ENCODE results near the gene KATNAL1. TPM values are rescaled to one million over a fixed set of nuclear protein-coding genes. Genes with fewer than 3 reads are reported as not detected.

The KATNAL1 gene
- total and polyA plus RNA-seq, 10 of the 15 experiments (the other 5 are each of a cell fraction or from before 2014, with no cell fraction given), result 6.5 to 18.7 (median 11.7) TPM

DNA sequence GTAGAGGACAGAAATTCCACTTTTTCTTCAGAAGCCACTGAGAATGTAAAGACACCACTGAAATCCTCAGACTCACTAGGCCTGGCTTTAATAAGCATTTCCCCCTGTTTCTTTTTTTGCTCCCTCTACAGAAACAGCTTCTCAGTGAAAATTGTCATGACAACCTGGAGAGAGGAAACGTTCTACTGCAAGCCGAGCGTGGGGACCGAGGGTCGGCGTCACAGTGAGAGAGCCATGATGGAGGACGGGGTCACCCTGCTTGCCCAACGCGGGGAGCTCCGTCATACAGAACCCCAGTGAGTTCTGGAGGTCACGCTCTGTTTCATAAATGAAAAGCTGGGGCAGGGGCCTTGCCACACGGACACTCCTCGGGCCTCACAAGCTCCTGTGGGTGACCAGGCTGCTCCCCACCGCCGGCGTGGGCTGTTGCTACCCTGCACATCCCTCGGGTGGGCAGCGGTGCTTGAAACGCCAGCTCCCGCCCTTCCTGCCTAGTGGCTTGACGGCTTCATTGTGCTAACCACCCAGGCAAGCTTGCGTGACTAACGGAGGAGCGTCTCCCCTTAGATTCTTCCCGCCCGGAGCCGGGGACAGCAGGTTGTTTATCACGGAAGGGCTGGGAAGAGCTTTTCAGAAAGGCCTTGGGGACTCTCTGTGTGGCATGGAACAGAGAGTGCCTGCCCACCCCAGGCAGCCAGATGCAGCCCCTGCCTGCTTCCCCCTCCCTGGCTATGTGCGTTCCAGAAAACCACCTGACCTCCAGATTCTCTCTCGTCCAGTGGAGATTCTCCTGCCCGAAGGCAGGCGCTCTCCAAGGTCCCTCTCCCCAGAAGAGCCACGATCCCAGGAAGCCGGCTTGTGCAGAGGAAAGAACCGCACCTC is 153.6 kb downstream of the KATNAL1 start:
- ChIA-PET POLR2A (no interaction called here), RAD21 (ENCODE audit: unreplicated experiment) (interaction anchor here (0.7 to 1.3 kb wide), 2 partner anchors 20 to 22 kb away, joined by 3 read pairs; no protein-coding TSS in a partner anchor), SMC1A (ENCODE audit: uncharacterized antibody, unreplicated experiment) (interaction anchor here (1.2 to 6.5 kb wide), 2 partner anchors 9 to 22 kb away, joined by 3 to 91 read pairs; no protein-coding TSS in a partner anchor), CTCF (interaction anchor here (3.2 kb wide), 1 partner anchor 21 kb away, joined by 12 read pairs; no protein-coding TSS in a partner anchor)
- Histone ChIP-seq H3K4me3 (no peak overlapping the region), H3K79me2 (ENCODE audit: control insufficient read depth, insufficient read depth, low read length) (no peaks in the 10 kb centered on the region), H3K27me3 (replicated peaks in 1 of 2; ENCODE audit: control insufficient read depth in 2 of 2, insufficient read depth in 2 of 2, low read length in 1 of 2) (no peaks in the 10 kb centered on the region), H2AFZ (ENCODE audit: control insufficient read depth, low read depth, low read length) (no peak overlapping the region), H4K20me1 (ENCODE audit: control insufficient read depth, insufficient read depth) (no peaks in the 10 kb centered on the region), H3K27ac (ENCODE audit: control insufficient read depth, insufficient read depth) (no peak overlapping the region), H3K9me3 (replicated peaks; ENCODE audit: control insufficient read depth, insufficient read depth, low read length) (no peaks in the 10 kb centered on the region), H3K9ac (ENCODE audit: control insufficient read depth, insufficient read depth, low read length) (no peak overlapping the region), H3K36me3 (ENCODE audit: control insufficient read depth in 2 of 2, insufficient read depth in 2 of 2, low read length in 1 of 2) (no peaks in the 10 kb centered on the region), H3K4me1 (ENCODE audit: control insufficient read depth, insufficient read depth, low read length) (peaks cover 22% of the 10 kb centered on the region), H3K4me2 (ENCODE audit: control insufficient read depth, insufficient read depth) (no peak overlapping the region)
- TF ChIP-seq, protein P1, sequence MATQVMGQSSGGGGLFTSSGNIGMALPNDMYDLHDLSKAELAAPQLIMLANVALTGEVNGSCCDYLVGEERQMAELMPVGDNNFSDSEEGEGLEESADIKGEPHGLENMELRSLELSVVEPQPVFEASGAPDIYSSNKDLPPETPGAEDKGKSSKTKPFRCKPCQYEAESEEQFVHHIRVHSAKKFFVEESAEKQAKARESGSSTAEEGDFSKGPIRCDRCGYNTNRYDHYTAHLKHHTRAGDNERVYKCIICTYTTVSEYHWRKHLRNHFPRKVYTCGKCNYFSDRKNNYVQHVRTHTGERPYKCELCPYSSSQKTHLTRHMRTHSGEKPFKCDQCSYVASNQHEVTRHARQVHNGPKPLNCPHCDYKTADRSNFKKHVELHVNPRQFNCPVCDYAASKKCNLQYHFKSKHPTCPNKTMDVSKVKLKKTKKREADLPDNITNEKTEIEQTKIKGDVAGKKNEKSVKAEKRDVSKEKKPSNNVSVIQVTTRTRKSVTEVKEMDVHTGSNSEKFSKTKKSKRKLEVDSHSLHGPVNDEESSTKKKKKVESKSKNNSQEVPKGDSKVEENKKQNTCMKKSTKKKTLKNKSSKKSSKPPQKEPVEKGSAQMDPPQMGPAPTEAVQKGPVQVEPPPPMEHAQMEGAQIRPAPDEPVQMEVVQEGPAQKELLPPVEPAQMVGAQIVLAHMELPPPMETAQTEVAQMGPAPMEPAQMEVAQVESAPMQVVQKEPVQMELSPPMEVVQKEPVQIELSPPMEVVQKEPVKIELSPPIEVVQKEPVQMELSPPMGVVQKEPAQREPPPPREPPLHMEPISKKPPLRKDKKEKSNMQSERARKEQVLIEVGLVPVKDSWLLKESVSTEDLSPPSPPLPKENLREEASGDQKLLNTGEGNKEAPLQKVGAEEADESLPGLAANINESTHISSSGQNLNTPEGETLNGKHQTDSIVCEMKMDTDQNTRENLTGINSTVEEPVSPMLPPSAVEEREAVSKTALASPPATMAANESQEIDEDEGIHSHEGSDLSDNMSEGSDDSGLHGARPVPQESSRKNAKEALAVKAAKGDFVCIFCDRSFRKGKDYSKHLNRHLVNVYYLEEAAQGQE (IDR thresholded peaks at IDR 0.05; ENCODE audit: low read depth, low read length), result peak; percentile 60; the same call in 1 of the 2 replicates
- TF ChIP-seq ZNF622 (IDR thresholded peaks at IDR 0.05), result no peak
- TF ChIP-seq, protein P2, sequence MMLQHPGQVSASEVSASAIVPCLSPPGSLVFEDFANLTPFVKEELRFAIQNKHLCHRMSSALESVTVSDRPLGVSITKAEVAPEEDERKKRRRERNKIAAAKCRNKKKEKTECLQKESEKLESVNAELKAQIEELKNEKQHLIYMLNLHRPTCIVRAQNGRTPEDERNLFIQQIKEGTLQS (IDR thresholded peaks at IDR 0.05; ENCODE audit: borderline replicate concordance, extremely low read depth, low read depth, low read length), result no peak
- no peak for TF ChIP-seq FOXK2 (IDR thresholded peaks at IDR 0.05)
- no peak for TF ChIP-seq SP1 (IDR thresholded peaks at IDR 0.05; ENCODE audit: low read depth, low read length)
- TF ChIP-seq, protein P3, sequence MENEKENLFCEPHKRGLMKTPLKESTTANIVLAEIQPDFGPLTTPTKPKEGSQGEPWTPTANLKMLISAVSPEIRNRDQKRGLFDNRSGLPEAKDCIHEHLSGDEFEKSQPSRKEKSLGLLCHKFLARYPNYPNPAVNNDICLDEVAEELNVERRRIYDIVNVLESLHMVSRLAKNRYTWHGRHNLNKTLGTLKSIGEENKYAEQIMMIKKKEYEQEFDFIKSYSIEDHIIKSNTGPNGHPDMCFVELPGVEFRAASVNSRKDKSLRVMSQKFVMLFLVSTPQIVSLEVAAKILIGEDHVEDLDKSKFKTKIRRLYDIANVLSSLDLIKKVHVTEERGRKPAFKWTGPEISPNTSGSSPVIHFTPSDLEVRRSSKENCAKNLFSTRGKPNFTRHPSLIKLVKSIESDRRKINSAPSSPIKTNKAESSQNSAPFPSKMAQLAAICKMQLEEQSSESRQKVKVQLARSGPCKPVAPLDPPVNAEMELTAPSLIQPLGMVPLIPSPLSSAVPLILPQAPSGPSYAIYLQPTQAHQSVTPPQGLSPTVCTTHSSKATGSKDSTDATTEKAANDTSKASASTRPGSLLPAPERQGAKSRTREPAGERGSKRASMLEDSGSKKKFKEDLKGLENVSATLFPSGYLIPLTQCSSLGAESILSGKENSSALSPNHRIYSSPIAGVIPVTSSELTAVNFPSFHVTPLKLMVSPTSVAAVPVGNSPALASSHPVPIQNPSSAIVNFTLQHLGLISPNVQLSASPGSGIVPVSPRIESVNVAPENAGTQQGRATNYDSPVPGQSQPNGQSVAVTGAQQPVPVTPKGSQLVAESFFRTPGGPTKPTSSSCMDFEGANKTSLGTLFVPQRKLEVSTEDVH (IDR thresholded peaks at IDR 0.05; ENCODE audit: low read depth, partially characterized antibody), result no peak
- no peak for TF ChIP-seq HDAC2 (IDR thresholded peaks at IDR 0.05)
- TF ChIP-seq POLR2A (IDR thresholded peaks at IDR 0.05; ENCODE audit: low read depth, low read length), result no peak
- in situ Hi-C loops (cut with MboI) (no loop called here), intact Hi-C loops (cut with micrococcal nuclease; ENCODE audit: unreplicated experiment) (no loop called here)
- ATAC-seq, result no peak
- WGBS (ENCODE audit: insufficient coverage, insufficient replicate concordance, low lambda C conversion rate, missing lambda C conversion rate), result 33% methylated on average over 35 of the region's 35 CpGs
- DNase-seq (ENCODE audit: low read depth, low spot score), result no peak
- FAIRE-seq, result no peak
- BruUV-seq (replicated peaks), result no TSS peak
